ENCODE data around the gene URB1. TPM values are rescaled to one million over a fixed set of nuclear protein-coding genes. Genes with fewer than 3 reads are reported as not detected.

The URB1 gene
- total and polyA plus RNA-seq, 2 of the 8 experiments (the other 6 are each of a cell fraction or from before 2014, with no cell fraction given) = 8.1 to 28.9 TPM

- H2BK120ac ChIP-seq (replicated peaks; ENCODE audit: low read depth, low read length) = no peak overlapping the region
- peaks cover 41 to 83% (median 78%) of the 10 kb centered on the region in 4 experiments for H3K36me3 ChIP-seq (ENCODE audit: control insufficient read depth in 2 of 4, insufficient read depth in 4 of 4, low read length in 3 of 4)
- no peak overlapping the region for H2BK5ac ChIP-seq (ENCODE audit: low read depth, low read length)
- no peaks in the 10 kb centered on the region for H3K23me2 ChIP-seq (ENCODE audit: low read depth, low read length)
- H3K4me2 ChIP-seq (ENCODE audit: insufficient read depth in 1 of 2, low read depth in 2 of 2, low read length in 2 of 2) = no peak overlapping the region
- ChIA-PET POLR2A (ENCODE audit: partially characterized antibody) (interaction anchor here (1.1 kb wide), 1 partner anchor 9 kb away, joined by 3 read pairs; no protein-coding TSS in a partner anchor), CTCF (ENCODE audit: partially characterized antibody) (interaction anchor here (1.9 kb wide), 1 partner anchor 13 kb away, joined by 6 read pairs; no protein-coding TSS in a partner anchor)
- DNase-seq (ENCODE audit: low read depth in 1 of 2, low spot score in 2 of 2) = no peak
- no peak overlapping the region for H4K5ac ChIP-seq (ENCODE audit: insufficient read length, low read depth, low read length)
- no peak overlapping the region for H3K27ac ChIP-seq (ENCODE audit: low read depth, low read length)
- H2AFZ ChIP-seq (ENCODE audit: low read length) = no peak overlapping the region
- H3K79me1 ChIP-seq (ENCODE audit: low read depth, low read length) = peaks cover 3% of the 10 kb centered on the region; the same call in 1 of the 2 replicates
- H2BK15ac ChIP-seq (ENCODE audit: low read length) = no peak overlapping the region
- FAIRE-seq = no peak
- H3K4me3 ChIP-seq (ENCODE audit: extremely low read depth in 1 of 4, insufficient read depth in 2 of 4, low read depth in 3 of 4, low read length in 4 of 4) = no peak overlapping the region
- 95% methylated on average over 7 of the region's 7 CpGs; no CpG with 5 or more reads in 1 of the 2 experiments for WGBS, 2 experiments (ENCODE audit: extremely low coverage in 1 of 2, insufficient coverage in 1 of 2, insufficient read length in 1 of 2, insufficient replicate concordance in 2 of 2, low coverage in 1 of 2, low lambda C conversion rate in 2 of 2, missing lambda C conversion rate in 1 of 2)
- no peak overlapping the region for H3K14ac ChIP-seq (ENCODE audit: insufficient read length)
- no peak overlapping the region for H3K4ac ChIP-seq (replicated peaks; ENCODE audit: insufficient read length, low read depth, low read length)
- no peak overlapping the region for H2BK12ac ChIP-seq (ENCODE audit: low read depth, low read length)
- no peaks in the 10 kb centered on the region for H3K79me2 ChIP-seq (ENCODE audit: control insufficient read depth in 1 of 2, insufficient read depth in 2 of 2, low read length in 2 of 2)
- H2BK20ac ChIP-seq (ENCODE audit: low read length) = no peak overlapping the region
- no peaks in the 10 kb centered on the region for H3K4me1 ChIP-seq (replicated peaks in 1 of 4; ENCODE audit: control insufficient read depth in 3 of 4, insufficient read depth in 4 of 4, low read length in 3 of 4)
- peaks cover 0 to 15% of the 10 kb centered on the region in 2 experiments for H4K20me1 ChIP-seq (replicated peaks in 1 of 2; ENCODE audit: control insufficient read depth in 1 of 2, insufficient read depth in 2 of 2, low read length in 2 of 2)
- no peak overlapping the region for H3K56ac ChIP-seq (replicated peaks; ENCODE audit: insufficient read length, low read depth, low read length)
- H3K9ac ChIP-seq (replicated peaks in 1 of 4; ENCODE audit: extremely low read depth in 1 of 4, low read depth in 3 of 4, low read length in 3 of 4) = no peak overlapping the region
- no peaks in the 10 kb centered on the region for H3K27me3 ChIP-seq (replicated peaks in 1 of 4; ENCODE audit: control insufficient read depth in 3 of 4, extremely low read depth in 1 of 4, insufficient read depth in 3 of 4, low read length in 3 of 4)
- H3K18ac ChIP-seq (ENCODE audit: extremely low read depth, low read length) = no peak overlapping the region
- H4K91ac ChIP-seq (replicated peaks; ENCODE audit: insufficient read length, low read length) = no peak overlapping the region
- no peak overlapping the region for H3K23ac ChIP-seq (ENCODE audit: insufficient read length)
- no peaks in the 10 kb centered on the region for H3K9me3 ChIP-seq (ENCODE audit: insufficient read depth in 2 of 2, low read depth in 1 of 2, low read length in 1 of 2)
- H2AK5ac ChIP-seq (ENCODE audit: low read depth, low read length) = no peak overlapping the region
- TF ChIP-seq NRF1 (IDR thresholded peaks at IDR 0.05; ENCODE audit: low read depth, low read length) = no peak
- no peak for TF ChIP-seq SRF (IDR thresholded peaks at IDR 0.05; ENCODE audit: low read depth, low read length)
- no peak for TF ChIP-seq NANOG (IDR thresholded peaks at IDR 0.05; ENCODE audit: insufficient read depth, low read depth, low read length, poor library complexity, severe bottlenecking)
- TF ChIP-seq TAF1 (IDR thresholded peaks at IDR 0.05; ENCODE audit: low read depth, low read length) = no peak
- TF ChIP-seq JUND (IDR thresholded peaks at IDR 0.05; ENCODE audit: low read length) = no peak
- TF ChIP-seq BACH1 (IDR thresholded peaks at IDR 0.05; ENCODE audit: low read length) = no peak
- no peak for TF ChIP-seq POLR2A (IDR thresholded peaks at IDR 0.05; ENCODE audit: control extremely low read depth in 1 of 2, low read depth in 2 of 2, low read length in 2 of 2)
- no peak for TF ChIP-seq RXRA (IDR thresholded peaks at IDR 0.05; ENCODE audit: insufficient read depth, low read depth, low read length)
- H4K8ac ChIP-seq (ENCODE audit: extremely low read depth, insufficient read depth, low read length) = no peak overlapping the region
These were observed 73.8 kb downstream of the URB1 start for GRCh38 chr21:32319012-32319411.
